ENCODE results near the gene CEP112. TPM values are rescaled to one million over a fixed set of nuclear protein-coding genes. Genes with fewer than 3 reads are reported as not detected.
A peak's percentile ranks its signal among the peaks of the same experiment; 100 is the strongest.

The CEP112 gene
- total RNA-seq, 6 donors from 2014 or later: 14.3 to 70.2 (median 31.0) TPM

DNA sequence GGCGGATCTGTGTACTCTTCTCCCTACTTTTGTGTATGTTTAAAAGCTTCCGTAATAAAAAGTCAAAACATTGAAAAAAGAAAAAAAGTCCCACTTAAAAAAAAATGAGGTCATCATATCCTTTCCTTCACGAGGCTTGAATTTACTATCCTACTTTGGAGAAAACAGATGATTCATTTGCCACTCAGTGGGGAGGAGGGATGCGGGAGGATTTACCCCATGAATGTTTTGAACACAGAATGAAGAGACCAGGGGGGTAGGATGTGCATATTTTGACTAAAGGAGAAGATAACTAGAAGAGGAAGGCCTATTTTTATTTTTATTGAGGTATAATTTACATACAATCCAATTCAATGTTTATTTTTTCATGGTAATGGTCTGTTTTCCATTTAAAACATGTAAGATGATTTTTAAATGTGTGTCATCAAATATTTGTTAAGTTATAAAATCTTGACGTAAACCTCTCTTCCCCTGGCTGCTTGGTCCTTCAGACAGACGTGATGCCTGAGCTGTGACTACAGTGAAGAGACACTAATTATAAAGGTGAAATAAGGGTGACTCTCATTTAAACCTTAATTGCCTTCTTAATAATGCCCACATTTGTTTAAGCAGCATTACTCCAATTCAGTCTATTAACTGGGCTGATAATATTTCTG lies 495.1 kb downstream of the CEP112 start:
- TF ChIP-seq POLR2AphosphoS5 (IDR thresholded peaks at IDR 0.05) (no peak), EP300 (IDR thresholded peaks at IDR 0.05) (no peak), POLR2A (IDR thresholded peaks at IDR 0.05) (no peak), CTCF (IDR thresholded peaks at IDR 0.05) (no peak)
- Histone ChIP-seq H3K36me3 (no peaks in the 10 kb centered on the region), H3K27me3 (no peaks in the 10 kb centered on the region), H3K9me3 (no peaks in the 10 kb centered on the region), H3K4me3 (no peak overlapping the region), H3K27ac (no peak overlapping the region), H3K4me1 (peaks cover 0 to 8% (median 3%) of the 10 kb centered on the region in 4 donors)
- DNase-seq (no peak), ATAC-seq (ENCODE audit: low FRiP score in 2 of 2) (peak in 1 of 2 donors; percentile 62)
- 82 to 84% methylated on average over 6 of the region's 6 CpGs for WGBS, 2 donors

GRCh38 chr17:65694601-65695000 lies 497.3 kb downstream of the CEP112 start:
- Histone ChIP-seq H3K36me3 (no peaks in the 10 kb centered on the region), H3K4me3 (no peak overlapping the region), H3K4me1 (peaks cover 0 to 8% (median 3%) of the 10 kb centered on the region in 4 donors), H3K27me3 (no peaks in the 10 kb centered on the region), H3K9me3 (no peaks in the 10 kb centered on the region), H3K27ac (no peak overlapping the region)
- WGBS, 2 donors: 73% methylated on average over 3 of the region's 3 CpGs
- TF ChIP-seq CTCF (IDR thresholded peaks at IDR 0.05): no peak
- TF ChIP-seq POLR2A (IDR thresholded peaks at IDR 0.05): no peak
- TF ChIP-seq EP300 (IDR thresholded peaks at IDR 0.05): no peak
- no peak for TF ChIP-seq POLR2AphosphoS5 (IDR thresholded peaks at IDR 0.05)
- DNase-seq (no peak), ATAC-seq (ENCODE audit: low FRiP score in 2 of 2) (no peak)

- H3K4me1 ChIP-seq: no peaks in the 10 kb centered on the region
- H3K4me3 ChIP-seq: no peak overlapping the region
- H3K27me3 ChIP-seq: no peaks in the 10 kb centered on the region
- no peaks in the 10 kb centered on the region for H3K9me3 ChIP-seq
- H3K36me3 ChIP-seq: peaks cover 0 to 6% (median 1%) of the 10 kb centered on the region in 4 donors
- 74 to 81% methylated on average over 6 of the region's 6 CpGs for WGBS, 2 donors
- H3K27ac ChIP-seq: no peak overlapping the region
- no peak for TF ChIP-seq POLR2AphosphoS5 (IDR thresholded peaks at IDR 0.05)
- TF ChIP-seq POLR2A (IDR thresholded peaks at IDR 0.05): no peak
- no peak for TF ChIP-seq CTCF (IDR thresholded peaks at IDR 0.05)
- TF ChIP-seq EP300 (IDR thresholded peaks at IDR 0.05): no peak
- ATAC-seq (ENCODE audit: low FRiP score in 2 of 2): peak in 1 of 2 donors; percentile 40
- no peak for DNase-seq
Measured at GRCh38 chr17:65690626-65691310, 501.2 kb downstream of the CEP112 start.

GRCh38 chr17:65688307-65688706 lies 503.6 kb downstream of the CEP112 start:
- Histone ChIP-seq H3K4me1 (no peaks in the 10 kb centered on the region), H3K9me3 (no peaks in the 10 kb centered on the region), H3K4me3 (no peak overlapping the region), H3K27ac (no peak overlapping the region), H3K36me3 (peaks cover 0 to 6% (median 1%) of the 10 kb centered on the region in 4 donors), H3K27me3 (no peaks in the 10 kb centered on the region)
- 84 to 98% methylated on average over 2 of the region's 2 CpGs for WGBS, 2 donors
- TF ChIP-seq EP300 (IDR thresholded peaks at IDR 0.05): no peak
- TF ChIP-seq POLR2AphosphoS5 (IDR thresholded peaks at IDR 0.05): no peak
- no peak for TF ChIP-seq POLR2A (IDR thresholded peaks at IDR 0.05)
- no peak for TF ChIP-seq CTCF (IDR thresholded peaks at IDR 0.05)
- no peak for ATAC-seq (ENCODE audit: low FRiP score in 2 of 2)
- DNase-seq: no peak
